ENCODE measurements around the gene TMEM200C. TPM values are rescaled to one million over a fixed set of nuclear protein-coding genes. Genes with fewer than 3 reads are reported as not detected.

The TMEM200C gene
- total RNA-seq, 2 experiments from 2014 or later = not detected

DNA sequence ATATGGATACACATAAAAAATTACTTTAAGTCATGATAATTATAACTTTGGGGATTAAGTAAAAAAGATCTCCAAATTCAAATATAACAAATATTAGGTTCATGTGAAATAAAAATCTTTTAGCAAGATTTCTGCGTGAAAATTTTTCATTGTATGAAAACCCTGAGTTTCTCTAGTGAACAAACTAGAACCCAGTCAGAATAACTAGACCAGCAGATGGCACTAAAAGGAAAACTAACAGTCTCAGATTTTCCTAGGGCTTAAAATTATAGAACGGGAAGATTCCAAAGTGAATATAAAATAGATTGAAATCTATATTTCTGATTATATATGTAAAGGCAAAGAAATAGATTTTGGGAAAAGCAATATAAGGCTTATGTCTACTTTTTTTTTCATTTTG is 43.3 kb downstream of the TMEM200C start:
- no peak overlapping the region for H3K27ac ChIP-seq (ENCODE audit: low read depth in 1 of 2, low read length in 2 of 2)
- ATAC-seq (ENCODE audit: poor library complexity) = no peak

DNA sequence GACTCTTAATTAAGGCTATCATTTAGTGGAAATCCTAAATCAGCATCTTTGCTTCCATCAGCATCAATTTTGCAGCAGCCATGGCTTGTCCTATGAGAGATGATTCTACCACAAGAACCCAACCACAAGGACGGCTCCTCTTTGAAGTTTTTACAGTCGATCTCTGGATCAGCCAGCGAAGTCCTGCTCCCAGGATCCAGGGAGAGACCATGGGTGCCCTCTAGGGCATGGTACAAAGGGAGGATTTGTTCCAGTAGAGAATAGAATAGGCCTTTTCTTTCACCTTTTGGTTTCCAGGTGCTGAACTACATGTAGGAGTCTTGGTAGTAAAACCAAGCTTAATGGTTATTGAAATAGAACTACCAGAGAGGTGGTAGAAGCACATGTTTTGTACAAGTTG is 52.7 kb downstream of the TMEM200C start:
- no peak overlapping the region for H3K27ac Mint-ChIP-seq
- Histone ChIP-seq H3K27me3 (ENCODE audit: control insufficient read depth in 1 of 2, insufficient read depth in 2 of 2, low read length in 2 of 2) (no peaks in the 10 kb centered on the region), H3K36me3 (ENCODE audit: insufficient read depth, low read length) (no peaks in the 10 kb centered on the region), H3K4me3 (ENCODE audit: low read length) (no peak overlapping the region), H3K27ac (ENCODE audit: low read depth in 1 of 2, low read length in 2 of 2) (no peak overlapping the region), H3K4me1 (ENCODE audit: insufficient read depth, low read length) (no peaks in the 10 kb centered on the region), H3K9me3 (ENCODE audit: control insufficient read depth in 1 of 2, insufficient read depth in 1 of 2, low read length in 2 of 2) (no peaks in the 10 kb centered on the region)
- intact Hi-C loops (cut with DNase I, micrococcal nuclease) = no loop called here
- no peaks in the 10 kb centered on the region for H3K36me3 Mint-ChIP-seq (ENCODE audit: low read depth)
- no peak overlapping the region for H3K4me3 Mint-ChIP-seq
- no peaks in the 10 kb centered on the region for H3K9me3 Mint-ChIP-seq
- ChIA-PET CTCF (no interaction called here), POLR2A (no interaction called here)
- TF ChIP-seq, protein P1, sequence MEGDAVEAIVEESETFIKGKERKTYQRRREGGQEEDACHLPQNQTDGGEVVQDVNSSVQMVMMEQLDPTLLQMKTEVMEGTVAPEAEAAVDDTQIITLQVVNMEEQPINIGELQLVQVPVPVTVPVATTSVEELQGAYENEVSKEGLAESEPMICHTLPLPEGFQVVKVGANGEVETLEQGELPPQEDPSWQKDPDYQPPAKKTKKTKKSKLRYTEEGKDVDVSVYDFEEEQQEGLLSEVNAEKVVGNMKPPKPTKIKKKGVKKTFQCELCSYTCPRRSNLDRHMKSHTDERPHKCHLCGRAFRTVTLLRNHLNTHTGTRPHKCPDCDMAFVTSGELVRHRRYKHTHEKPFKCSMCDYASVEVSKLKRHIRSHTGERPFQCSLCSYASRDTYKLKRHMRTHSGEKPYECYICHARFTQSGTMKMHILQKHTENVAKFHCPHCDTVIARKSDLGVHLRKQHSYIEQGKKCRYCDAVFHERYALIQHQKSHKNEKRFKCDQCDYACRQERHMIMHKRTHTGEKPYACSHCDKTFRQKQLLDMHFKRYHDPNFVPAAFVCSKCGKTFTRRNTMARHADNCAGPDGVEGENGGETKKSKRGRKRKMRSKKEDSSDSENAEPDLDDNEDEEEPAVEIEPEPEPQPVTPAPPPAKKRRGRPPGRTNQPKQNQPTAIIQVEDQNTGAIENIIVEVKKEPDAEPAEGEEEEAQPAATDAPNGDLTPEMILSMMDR (IDR thresholded peaks at IDR 0.05) = no peak
- peaks cover 5% of the 10 kb centered on the region for H3K27me3 Mint-ChIP-seq
- H3K4me1 Mint-ChIP-seq (ENCODE audit: low read depth) = no peaks in the 10 kb centered on the region
- DNase-seq (no peak), ATAC-seq (ENCODE audit: poor library complexity) (no peak)

More for the DNA sequence above, 43.3 kb downstream of the TMEM200C start:
- Histone ChIP-seq H3K4me3 (ENCODE audit: low read length) (no peak overlapping the region), H3K9me3 (ENCODE audit: control insufficient read depth in 1 of 2, insufficient read depth in 1 of 2, low read length in 2 of 2) (no peaks in the 10 kb centered on the region), H3K36me3 (ENCODE audit: insufficient read depth, low read length) (no peaks in the 10 kb centered on the region), H3K4me1 (ENCODE audit: insufficient read depth, low read length) (no peaks in the 10 kb centered on the region), H3K27me3 (ENCODE audit: control insufficient read depth in 1 of 2, insufficient read depth in 2 of 2, low read length in 2 of 2) (no peaks in the 10 kb centered on the region)
- POLR2A ChIA-PET = interaction anchor here (0.7 kb wide), 1 partner anchor 556 kb away, joined by 3 read pairs; no protein-coding TSS in a partner anchor
- intact Hi-C loops (cut with DNase I, micrococcal nuclease) = no loop called here
- no peaks in the 10 kb centered on the region for H3K9me3 Mint-ChIP-seq
- H3K36me3 Mint-ChIP-seq (ENCODE audit: low read depth) = no peaks in the 10 kb centered on the region
- H3K27me3 Mint-ChIP-seq = peaks cover 40% of the 10 kb centered on the region
- TF ChIP-seq, protein P1 (IDR thresholded peaks at IDR 0.05) = no peak
- no peak overlapping the region for H3K4me3 Mint-ChIP-seq
- CTCF ChIA-PET = no interaction called here
- H3K4me1 Mint-ChIP-seq (ENCODE audit: low read depth) = no peaks in the 10 kb centered on the region
- no peak overlapping the region for H3K27ac Mint-ChIP-seq
- no peak for DNase-seq

DNA sequence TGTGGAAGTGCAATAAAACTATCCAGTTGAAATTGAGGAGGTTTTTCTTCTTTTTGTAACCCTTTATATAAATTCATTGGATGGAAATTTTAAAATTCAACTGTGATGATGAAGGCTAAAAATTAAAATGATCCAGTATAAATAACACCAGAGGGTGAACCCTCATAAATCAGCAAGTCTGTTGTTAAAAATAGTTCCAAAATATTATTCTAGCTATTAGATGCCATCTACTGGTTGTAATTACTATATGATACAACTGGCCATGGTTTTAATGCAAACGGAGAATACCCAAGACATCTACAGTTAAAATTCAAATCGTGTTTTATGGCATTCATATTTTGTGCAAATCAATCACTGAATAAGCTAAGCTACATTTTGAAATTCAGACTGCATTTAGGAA is 53.8 kb downstream of the TMEM200C start:
- no peak for ATAC-seq (ENCODE audit: poor library complexity)
- Mint-ChIP-seq H3K27me3 (peaks cover 4% of the 10 kb centered on the region), H3K4me1 (ENCODE audit: low read depth) (no peaks in the 10 kb centered on the region), H3K27ac (no peak overlapping the region), H3K36me3 (ENCODE audit: low read depth) (no peaks in the 10 kb centered on the region), H3K4me3 (no peak overlapping the region), H3K9me3 (no peaks in the 10 kb centered on the region)
- Histone ChIP-seq H3K4me3 (ENCODE audit: low read length) (no peak overlapping the region), H3K27me3 (ENCODE audit: control insufficient read depth in 1 of 2, insufficient read depth in 2 of 2, low read length in 2 of 2) (no peaks in the 10 kb centered on the region), H3K27ac (ENCODE audit: low read depth in 1 of 2, low read length in 2 of 2) (no peak overlapping the region), H3K9me3 (ENCODE audit: control insufficient read depth in 1 of 2, insufficient read depth in 1 of 2, low read length in 2 of 2) (no peaks in the 10 kb centered on the region), H3K36me3 (ENCODE audit: insufficient read depth, low read length) (no peaks in the 10 kb centered on the region), H3K4me1 (ENCODE audit: insufficient read depth, low read length) (no peaks in the 10 kb centered on the region)
- POLR2A ChIA-PET = no interaction called here
- TF ChIP-seq, protein P1 (IDR thresholded peaks at IDR 0.05) = no peak
- intact Hi-C loops (cut with DNase I, micrococcal nuclease) = no loop called here
- CTCF ChIA-PET = interaction anchor here (1.2 kb wide), 1 partner anchor 49 kb away, joined by 3 read pairs; no protein-coding TSS in a partner anchor
- DNase-seq = no peak
